ENCODE data around the gene KIF2A. TPM values are rescaled to one million over a fixed set of nuclear protein-coding genes. Genes with fewer than 3 reads are reported as not detected.

KIF2A gene
- total and polyA plus RNA-seq, 2 of the 8 experiments (the other 6 are each of a cell fraction or from before 2014, with no cell fraction given): 18.4 to 97.1 TPM

DNA sequence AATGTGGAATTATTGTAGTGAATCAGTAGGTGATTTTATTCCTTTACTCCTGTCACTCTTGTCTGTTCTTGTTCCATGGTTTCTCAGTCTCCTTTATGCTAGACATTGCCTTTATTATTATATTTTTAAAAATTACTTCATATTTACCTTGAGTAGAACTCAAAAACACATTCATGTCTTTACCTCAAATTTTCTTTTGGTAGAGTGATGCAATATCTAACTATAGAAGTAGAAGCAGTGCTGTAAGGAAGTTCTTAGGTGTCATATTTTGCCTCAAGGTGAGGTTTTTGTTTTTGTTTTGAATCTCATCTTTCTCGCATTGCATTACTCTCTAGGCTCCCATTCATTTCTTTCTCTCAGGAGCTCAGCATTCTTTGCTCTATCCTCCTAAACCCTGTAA, 118.8 kb downstream of the KIF2A start (continued):
- TF ChIP-seq PHF8 (conservative IDR thresholded peaks at IDR 0.05; ENCODE audit: low read depth, low read length): no peak
- no peak for TF ChIP-seq BRCA1 (IDR thresholded peaks at IDR 0.05; ENCODE audit: low read depth, low read length)
- TF ChIP-seq CEBPB (IDR thresholded peaks at IDR 0.05; ENCODE audit: low read depth, low read length): no peak

All from H1 (cell line).